ENCODE data around the gene CFAP20DC.
"Not testable (repeated sequence)": the region's sequence is repeated elsewhere in the genome, so short reads cannot be mapped to it uniquely, and the experiment has no call there.

Gene CFAP20DC

DNA sequence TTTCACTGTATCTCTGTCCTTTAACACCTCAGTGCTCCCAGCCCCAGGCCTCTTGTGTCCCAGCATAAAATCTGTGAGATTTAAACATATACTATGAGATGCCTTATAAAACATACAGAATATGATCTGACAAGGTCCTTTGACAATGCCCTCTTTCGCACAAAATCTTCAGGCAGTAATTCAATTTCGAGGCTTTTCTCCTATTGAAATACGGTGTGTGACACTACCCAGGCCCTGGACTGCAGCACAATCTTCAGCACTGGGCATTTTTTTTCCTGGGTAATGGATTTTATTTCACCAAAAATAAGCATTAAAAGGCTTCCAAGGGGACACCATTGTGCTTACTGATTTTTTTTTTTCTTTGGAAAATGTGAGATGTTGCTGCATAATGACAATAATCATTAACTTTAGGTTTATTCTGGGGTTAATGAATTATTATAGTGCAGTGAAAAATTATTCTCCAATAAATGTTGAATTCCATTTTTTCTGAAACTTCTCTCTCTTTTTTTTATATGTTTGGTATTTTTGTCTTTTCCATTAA, 342.4 kb downstream of the CFAP20DC start:
- Mint-ChIP-seq H3K4me1 (no peaks in the 10 kb centered on the region), H3K9me3 (no peaks in the 10 kb centered on the region), H3K27ac (no peak overlapping the region), H3K36me3 (no peaks in the 10 kb centered on the region), H3K4me3 (no peak overlapping the region), H3K27me3 (no peaks in the 10 kb centered on the region)
- no peak for ATAC-seq

DNA sequence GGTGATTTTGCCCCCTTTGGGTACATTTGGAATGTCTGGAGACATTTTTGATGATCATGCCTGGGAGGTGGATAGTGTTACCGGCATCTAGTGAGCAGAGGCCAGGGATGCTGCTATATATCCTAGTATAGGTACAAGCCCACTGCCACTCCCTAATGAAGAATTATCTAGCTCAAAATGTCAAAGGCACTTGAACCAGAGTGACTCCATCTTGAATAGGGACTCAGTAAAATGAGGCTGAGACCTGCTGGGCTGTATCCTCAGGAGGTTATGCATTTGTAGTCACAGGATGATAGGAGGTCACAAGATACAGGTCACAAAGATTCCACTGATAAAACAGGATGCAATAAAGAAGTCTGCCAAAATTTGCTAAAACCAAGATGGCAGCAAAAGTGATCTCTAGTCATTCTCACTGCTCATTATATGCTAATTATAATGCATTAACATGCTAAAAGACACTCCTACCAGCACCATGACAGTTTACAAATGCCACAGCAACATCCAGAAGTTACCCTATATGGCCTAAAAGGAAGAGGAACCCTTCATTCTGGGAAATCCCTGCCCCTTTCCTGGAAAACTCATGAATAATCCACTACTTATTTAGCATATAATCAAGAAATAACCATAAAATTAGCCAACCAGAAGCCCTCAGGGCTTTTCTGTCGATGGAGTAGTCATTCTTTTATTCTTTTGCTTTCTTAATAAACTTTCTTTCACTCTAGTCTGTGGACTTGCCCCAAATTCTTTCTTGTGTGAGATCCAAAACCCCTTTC, 343.2 kb downstream of the CFAP20DC start:
- H3K27ac Mint-ChIP-seq = no peak overlapping the region
- peak; percentile 16 for ATAC-seq
- no peaks in the 10 kb centered on the region for H3K4me1 Mint-ChIP-seq
- H3K4me3 Mint-ChIP-seq = no peak overlapping the region
- H3K27me3 Mint-ChIP-seq = no peaks in the 10 kb centered on the region
- H3K36me3 Mint-ChIP-seq = no peaks in the 10 kb centered on the region
- H3K9me3 Mint-ChIP-seq = no peaks in the 10 kb centered on the region

DNA sequence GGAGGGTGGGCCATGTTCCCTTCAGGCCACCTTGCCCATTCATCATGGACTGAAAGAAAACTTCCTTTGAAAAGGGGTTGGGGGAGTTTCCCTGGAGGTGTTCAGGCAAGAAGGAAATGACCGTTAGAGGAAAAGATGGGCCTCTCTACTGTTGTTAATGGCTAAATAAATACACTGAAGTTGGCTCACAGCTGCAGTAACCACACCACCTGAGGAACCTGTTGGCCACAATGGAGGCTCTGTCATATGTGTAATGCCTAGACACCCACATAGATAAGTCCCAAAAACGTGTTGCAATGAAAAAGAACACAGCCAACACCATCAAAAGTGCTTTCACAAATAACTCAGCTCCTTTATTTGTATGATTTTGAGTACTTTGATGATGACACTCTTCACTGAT, 345.1 kb downstream of the CFAP20DC start:
- no peak overlapping the region for H3K4me3 Mint-ChIP-seq
- H3K36me3 Mint-ChIP-seq = no peaks in the 10 kb centered on the region
- H3K9me3 Mint-ChIP-seq = no peaks in the 10 kb centered on the region
- no peaks in the 10 kb centered on the region for H3K27me3 Mint-ChIP-seq
- H3K4me1 Mint-ChIP-seq = no peaks in the 10 kb centered on the region
- H3K27ac Mint-ChIP-seq = no peak overlapping the region
- ATAC-seq = no peak

DNA sequence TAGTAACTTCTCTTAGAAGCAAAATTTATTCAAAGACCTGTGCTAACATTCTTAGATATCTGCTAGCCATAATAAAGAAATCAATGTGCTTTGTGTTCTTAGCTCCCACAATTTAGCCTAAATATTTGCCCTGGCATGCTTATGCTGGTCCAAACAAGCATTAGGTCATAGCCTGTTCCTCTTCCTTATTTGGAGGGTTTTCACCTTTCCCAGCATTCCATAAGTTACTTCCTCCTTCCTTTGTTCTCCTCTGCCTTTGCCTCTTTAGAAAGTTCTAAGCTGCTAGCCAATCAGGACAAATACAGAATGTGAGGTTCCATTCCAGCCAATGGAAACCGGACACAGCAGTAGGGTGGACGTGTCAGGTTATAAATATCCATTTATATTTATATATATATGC, 345.5 kb downstream of the CFAP20DC start:
- not testable (repeated sequence) for H3K36me3 Mint-ChIP-seq, H3K27me3 Mint-ChIP-seq, H3K27ac Mint-ChIP-seq, H3K9me3 Mint-ChIP-seq, H3K4me1 Mint-ChIP-seq, ATAC-seq, H3K4me3 Mint-ChIP-seq

DNA sequence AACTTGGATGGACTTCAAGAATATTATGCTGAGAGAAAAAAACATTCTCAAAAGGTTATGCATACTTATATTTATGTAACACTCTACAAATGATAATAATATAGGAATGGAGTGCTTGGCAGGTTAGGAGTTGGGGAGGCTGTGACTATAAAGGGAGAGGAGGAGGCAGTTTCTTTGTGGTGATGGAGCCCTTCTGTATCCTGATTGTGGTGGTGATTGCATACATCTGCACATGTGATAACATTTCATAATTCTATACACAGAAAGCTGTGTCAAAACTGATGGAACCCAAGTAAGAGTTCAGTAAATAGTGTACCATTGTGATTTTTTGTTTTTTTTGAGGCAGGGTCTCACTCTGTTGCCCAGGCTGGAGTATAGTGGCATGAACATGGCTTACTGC, 351.6 kb downstream of the CFAP20DC start:
- Mint-ChIP-seq H3K36me3 (no peaks in the 10 kb centered on the region), H3K4me1 (no peaks in the 10 kb centered on the region), H3K4me3 (no peak overlapping the region), H3K27me3 (peaks cover 15% of the 10 kb centered on the region), H3K27ac (no peak overlapping the region), H3K9me3 (no peaks in the 10 kb centered on the region)
- ATAC-seq = no peak

DNA sequence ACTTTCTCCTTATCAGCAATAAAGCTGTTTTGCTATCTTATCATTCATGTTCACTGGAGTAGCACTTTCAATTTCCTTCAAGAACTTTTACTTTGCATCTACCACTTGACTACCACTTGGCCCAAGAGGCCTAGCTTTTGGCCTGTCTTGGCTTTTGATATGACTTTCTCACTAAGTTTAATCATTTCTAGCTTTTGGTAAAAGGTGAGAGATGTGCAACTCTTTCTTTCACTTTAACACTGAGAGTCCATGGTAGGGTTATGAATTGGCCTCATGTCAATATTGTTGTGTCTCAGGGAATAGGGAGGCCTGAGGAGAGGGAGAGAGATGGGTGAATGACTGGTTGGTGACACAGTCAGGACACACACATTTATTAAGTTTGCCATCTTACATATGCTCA, 352.3 kb downstream of the CFAP20DC start:
- H3K4me1 Mint-ChIP-seq = no peaks in the 10 kb centered on the region
- no peaks in the 10 kb centered on the region for H3K36me3 Mint-ChIP-seq
- H3K9me3 Mint-ChIP-seq = no peaks in the 10 kb centered on the region

DNA sequence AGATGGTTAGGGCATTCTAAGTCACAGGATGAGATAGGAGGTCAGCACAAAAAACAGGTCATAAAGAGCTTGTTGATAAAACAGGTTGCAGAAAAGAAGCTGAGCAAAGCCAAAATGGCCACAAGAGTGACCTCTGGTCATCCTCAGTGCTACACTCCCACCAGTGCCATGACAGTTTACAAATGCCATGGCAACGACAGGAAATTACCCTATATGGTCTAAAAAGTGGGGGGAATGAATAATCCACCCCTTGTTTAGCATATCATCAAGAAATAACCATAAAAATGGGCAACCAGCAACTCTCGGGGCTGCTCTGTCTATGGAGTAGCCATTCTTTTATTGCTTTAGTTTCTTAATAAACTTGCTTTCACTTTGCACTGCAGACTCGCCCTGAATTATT, 353.0 kb downstream of the CFAP20DC start:
- peaks cover 15% of the 10 kb centered on the region for H3K27me3 Mint-ChIP-seq
- H3K4me3 Mint-ChIP-seq, H3K4me1 Mint-ChIP-seq, H3K27ac Mint-ChIP-seq, ATAC-seq, H3K9me3 Mint-ChIP-seq, H3K36me3 Mint-ChIP-seq: not testable (repeated sequence)

More for the DNA sequence above, 352.3 kb downstream of the CFAP20DC start:
- H3K4me3 Mint-ChIP-seq = no peak overlapping the region
- ATAC-seq = no peak
- no peak overlapping the region for H3K27ac Mint-ChIP-seq
- H3K27me3 Mint-ChIP-seq = peaks cover 15% of the 10 kb centered on the region

DNA sequence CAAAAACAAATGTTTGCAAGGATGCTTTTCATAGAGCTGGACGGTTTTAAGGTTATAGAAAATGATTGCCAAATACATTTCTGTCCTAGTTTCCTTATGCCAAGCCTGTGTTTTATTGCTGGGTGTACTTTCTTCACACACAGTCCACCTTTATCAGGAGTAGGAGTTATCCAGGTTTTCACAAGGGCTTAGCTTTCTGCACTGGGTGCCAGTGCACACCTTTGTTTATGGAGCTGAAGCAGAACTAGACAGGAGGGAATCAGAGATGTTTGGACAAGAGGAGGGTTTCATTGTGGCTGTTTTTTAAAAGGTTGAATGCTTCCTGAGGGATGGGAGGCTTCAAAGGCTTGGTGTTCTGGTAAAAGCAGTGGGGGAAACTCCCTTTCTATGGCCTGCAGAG, 353.7 kb downstream of the CFAP20DC start:
- H3K4me3 Mint-ChIP-seq = no peak overlapping the region
- no peak for ATAC-seq
- H3K9me3 Mint-ChIP-seq = peaks cover 2% of the 10 kb centered on the region
- H3K27me3 Mint-ChIP-seq = peaks cover 15% of the 10 kb centered on the region
- H3K27ac Mint-ChIP-seq = no peak overlapping the region
- H3K4me1 Mint-ChIP-seq = no peaks in the 10 kb centered on the region
- no peaks in the 10 kb centered on the region for H3K36me3 Mint-ChIP-seq

DNA sequence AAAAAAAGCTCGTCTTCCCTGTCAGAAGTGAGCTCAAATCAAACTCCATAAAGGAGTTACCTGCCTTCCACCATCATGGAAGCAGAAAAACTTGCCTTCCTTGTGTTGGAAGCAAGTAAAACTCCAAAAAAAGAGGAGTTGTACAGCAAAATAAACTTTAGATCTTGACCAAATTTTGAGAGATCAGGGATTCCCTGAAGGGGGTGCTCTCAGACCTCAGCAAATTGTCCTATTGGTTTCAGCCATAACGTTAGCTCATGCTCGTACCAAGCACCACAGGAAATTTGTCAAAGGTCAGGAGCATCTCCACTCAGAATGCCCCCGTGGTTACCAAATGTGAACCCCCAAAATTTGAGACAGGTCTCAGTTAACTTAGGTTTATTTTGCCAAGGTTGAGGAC, 354.5 kb downstream of the CFAP20DC start:
- not testable (repeated sequence) for H3K9me3 Mint-ChIP-seq, H3K4me3 Mint-ChIP-seq, H3K36me3 Mint-ChIP-seq, H3K27ac Mint-ChIP-seq, ATAC-seq, H3K4me1 Mint-ChIP-seq
- H3K27me3 Mint-ChIP-seq = peaks cover 15% of the 10 kb centered on the region

DNA sequence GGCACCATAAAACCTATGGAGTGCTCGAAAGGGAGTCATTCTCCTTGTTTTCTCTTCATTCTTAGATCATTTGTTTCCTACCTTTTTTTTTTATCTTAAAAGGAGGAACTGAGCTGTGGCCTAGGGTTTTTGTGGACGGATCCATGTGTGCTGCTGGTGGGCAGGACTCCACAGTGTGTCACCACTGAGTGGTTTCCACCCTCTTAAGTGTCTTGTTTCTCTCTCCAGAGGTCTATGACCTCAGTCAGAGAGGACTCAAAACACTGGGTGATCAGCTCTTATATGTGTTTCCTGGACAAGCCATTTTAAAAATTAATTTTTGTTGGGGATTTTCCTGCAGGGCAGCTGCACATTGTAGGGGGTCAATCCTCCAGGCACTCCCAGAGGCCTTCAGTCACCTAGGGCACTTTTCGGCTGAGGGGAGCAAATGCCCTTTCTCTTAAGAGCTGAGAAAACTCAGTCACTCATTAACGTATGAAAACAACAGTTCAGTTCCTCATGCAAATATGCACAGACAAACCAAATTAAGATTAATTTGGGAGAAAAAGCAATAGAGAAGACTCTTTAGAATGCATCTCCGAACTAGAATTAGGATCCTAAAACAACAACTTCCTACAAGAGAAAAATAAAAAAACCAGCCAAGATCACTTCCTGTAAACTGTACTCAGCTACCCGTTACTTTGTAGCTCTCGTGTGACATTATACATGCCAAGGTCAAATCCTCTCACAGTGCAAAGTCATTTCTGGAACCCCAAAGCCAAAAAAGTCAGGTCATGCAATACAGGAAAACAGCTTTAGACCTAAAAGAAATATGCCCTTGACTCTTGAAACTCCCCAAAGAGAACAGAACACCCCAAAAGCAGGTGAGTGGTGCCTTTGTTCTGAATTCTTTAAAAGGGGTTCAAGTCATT, 355.6 kb downstream of the CFAP20DC start:
- H3K36me3 Mint-ChIP-seq = no peaks in the 10 kb centered on the region
- H3K9me3 Mint-ChIP-seq = peaks cover 6% of the 10 kb centered on the region
- H3K4me1 Mint-ChIP-seq = no peaks in the 10 kb centered on the region
- ATAC-seq = peak; percentile 68
- H3K27me3 Mint-ChIP-seq = peaks cover 22% of the 10 kb centered on the region
- no peak overlapping the region for H3K27ac Mint-ChIP-seq
- H3K4me3 Mint-ChIP-seq = no peak overlapping the region

DNA sequence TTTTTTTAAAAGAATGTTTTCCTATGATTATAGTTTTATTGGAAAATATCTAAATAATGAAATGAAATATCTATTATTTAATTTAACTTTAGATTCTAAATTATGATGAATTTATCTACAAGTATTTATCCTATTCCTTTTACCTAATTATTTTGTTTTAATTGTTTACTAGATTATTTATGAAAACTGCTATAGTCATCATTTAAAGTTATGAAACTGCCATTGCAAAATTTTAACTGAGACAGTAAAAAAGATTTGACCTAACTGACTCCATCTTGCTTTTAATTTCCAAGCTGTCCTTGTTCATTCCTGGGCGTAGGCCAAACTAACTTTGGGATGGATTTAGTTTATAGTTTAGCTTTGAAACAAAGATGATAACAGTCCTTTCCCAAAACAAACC, 357.3 kb downstream of the CFAP20DC start:
- Mint-ChIP-seq H3K4me3 (no peak overlapping the region), H3K4me1 (no peaks in the 10 kb centered on the region), H3K9me3 (peaks cover 6% of the 10 kb centered on the region), H3K36me3 (no peaks in the 10 kb centered on the region), H3K27me3 (peaks cover 29% of the 10 kb centered on the region), H3K27ac (no peak overlapping the region)
- ATAC-seq = no peak

All from stimulated activated memory B cell treated with anti-CD40 and anti-IgM and Interleukin-4, amounts not matched to agents 10 μg/mL and 1 μg/mL and 100 μg/mL, for 72 hours (primary cell).